Ectodermal cell (in vitro differentiated cells): ENCODE results near the gene PSG1. TPM values are rescaled to one million over a fixed set of nuclear protein-coding genes. Genes with fewer than 3 reads are reported as not detected.
"Not testable (repeated sequence)": the region's sequence is repeated elsewhere in the genome, so short reads cannot be mapped to it uniquely, and the experiment has no call there.

ENCODE experiments used
- H3K27ac ChIP-seq: 2 replicates; pipeline ENCODE4 v1.7.0; 2013; ENCODE audit warnings: mild to moderate bottlenecking, low read depth, low read length; ENCODE audit not compliant: insufficient read depth, poor library complexity, severe bottlenecking
- H3K27me3 ChIP-seq: 2 replicates; pipeline ENCODE4 v1.7.0; 2013; ENCODE audit warnings: mild to moderate bottlenecking, low read length; ENCODE audit not compliant: insufficient read depth, control insufficient read depth, poor library complexity, severe bottlenecking
- H3K36me3 ChIP-seq: one replicate; pipeline ENCODE4 v1.7.0; 2013; ENCODE audit warnings: low read length; ENCODE audit not compliant: control insufficient read depth, insufficient read depth
- H3K4me1 ChIP-seq: one replicate; pipeline ENCODE4 v1.7.0; 2013; ENCODE audit warnings: low read length; ENCODE audit not compliant: control insufficient read depth, insufficient read depth
- H3K4me3 ChIP-seq: 2 replicates; pipeline ENCODE4 v1.7.0; 2013; ENCODE audit warnings: low read depth, low read length, control low read depth; ENCODE audit not compliant: insufficient read depth
- H3K9me3 ChIP-seq: 2 replicates; pipeline ENCODE4 v1.7.0; 2013; ENCODE audit warnings: mild to moderate bottlenecking, low read length, moderate library complexity; ENCODE audit not compliant: control insufficient read depth
- WGBS, 2 experiments: methylation state at CpG; one replicate each; pipeline ENCODE4 v1.1.7; 2013; ENCODE audit warnings: missing lambda C conversion rate in 2 of 2; 5-methylcytosine and 5-hydroxymethylcytosine counted together
- polyA plus RNA-seq, 4 experiments: library from polyadenylated mRNA; stranded (reverse); fragments of 50-300 nt; gene quantifications; one replicate each; pipeline ENCODE4 v1.2.3, GENCODE V29; 2013

Gene PSG1
- polyA plus RNA-seq (2013, experiment 1 of 4), result not detected
- not detected for polyA plus RNA-seq (2013, experiment 2 of 4)
- not detected for polyA plus RNA-seq (2013, experiment 3 of 4)
- not detected for polyA plus RNA-seq (2013, experiment 4 of 4)

- H3K9me3 ChIP-seq, result no peaks in the 10 kb centered on the region
- H3K4me1 ChIP-seq, result no peaks in the 10 kb centered on the region
- H3K27ac ChIP-seq, result no peak within 1 kb of the TSS
- no peaks in the 10 kb centered on the region for H3K27me3 ChIP-seq
- 74 to 78% methylated on average over 2 of the region's 2 CpGs for WGBS, 2 experiments
- no peak within 1 kb of the TSS for H3K4me3 ChIP-seq
- H3K36me3 ChIP-seq, result no peaks in the 10 kb centered on the region
Observed at GRCh38 chr19:42879613-42880012, at the start of gene PSG1. Gene PSG1 (minus strand): TSS chr19:42879713. CDS start chr19:42879581, 132 bp downstream.

GRCh38 chr19:42928896-42929295, 49.4 kb upstream of the PSG1 start:
- WGBS, 2 experiments, result 91 to 93% methylated on average over 3 of the region's 3 CpGs

GRCh38 chr19:42926781-42927180, 47.3 kb upstream of the PSG1 start:
- no peak overlapping the region for H3K27ac ChIP-seq
- no peak overlapping the region for H3K4me3 ChIP-seq
- WGBS, 2 experiments, result 75 to 78% methylated on average over 2 of the region's 2 CpGs
- no peaks in the 10 kb centered on the region for H3K9me3 ChIP-seq
- H3K27me3 ChIP-seq, result no peaks in the 10 kb centered on the region
- no peaks in the 10 kb centered on the region for H3K4me1 ChIP-seq
- H3K36me3 ChIP-seq, result no peaks in the 10 kb centered on the region

More at GRCh38 chr19:42928896-42929295, 49.4 kb upstream of the PSG1 start:
- H3K4me1 ChIP-seq, result no peaks in the 10 kb centered on the region
- H3K36me3 ChIP-seq, result no peaks in the 10 kb centered on the region
- no peak overlapping the region for H3K27ac ChIP-seq
- no peak overlapping the region for H3K4me3 ChIP-seq
- H3K9me3 ChIP-seq, result no peaks in the 10 kb centered on the region
- no peaks in the 10 kb centered on the region for H3K27me3 ChIP-seq

- not testable (repeated sequence) for H3K9me3 ChIP-seq, H3K27me3 ChIP-seq, H3K36me3 ChIP-seq, H3K27ac ChIP-seq, H3K4me3 ChIP-seq, H3K4me1 ChIP-seq
- WGBS, 2 experiments, result 51 to 52% methylated on average over 8 of the region's 9 CpGs
Observed at GRCh38 chr19:42923106-42923505, 43.6 kb upstream of the PSG1 start.

- not testable (repeated sequence) for H3K27me3 ChIP-seq, H3K36me3 ChIP-seq, H3K9me3 ChIP-seq, H3K4me1 ChIP-seq, H3K4me3 ChIP-seq, H3K27ac ChIP-seq
Observed at GRCh38 chr19:42920971-42921370, 41.5 kb upstream of the PSG1 start.

- Histone ChIP-seq H3K27ac (no peak overlapping the region), H3K9me3 (no peaks in the 10 kb centered on the region), H3K36me3 (no peaks in the 10 kb centered on the region), H3K4me1 (no peaks in the 10 kb centered on the region), H3K27me3 (no peaks in the 10 kb centered on the region), H3K4me3 (no peak overlapping the region)
- WGBS, 2 experiments, result 40 to 51% methylated on average over 3 of the region's 3 CpGs
Observed at GRCh38 chr19:42919757-42920079, 40.2 kb upstream of the PSG1 start.

- H3K27me3 ChIP-seq, H3K36me3 ChIP-seq, H3K9me3 ChIP-seq, H3K4me3 ChIP-seq, H3K27ac ChIP-seq, H3K4me1 ChIP-seq: not testable (repeated sequence)
- WGBS, 2 experiments, result 84 to 85% methylated on average over 26 of the region's 26 CpGs
Observed at GRCh38 chr19:42919070-42919756, 39.7 kb upstream of the PSG1 start.

GRCh38 chr19:42918377-42919069, 39.0 kb upstream of the PSG1 start:
- H3K36me3 ChIP-seq, H3K27ac ChIP-seq, H3K9me3 ChIP-seq, H3K4me3 ChIP-seq, H3K4me1 ChIP-seq, H3K27me3 ChIP-seq: not testable (repeated sequence)
- WGBS, 2 experiments, result 85% methylated on average over 15 of the region's 15 CpGs

GRCh38 chr19:42917634-42918033, 38.1 kb upstream of the PSG1 start, which contains the start of gene PSG6:
Gene PSG6 (minus strand): TSS chr19:42917894. CDS start chr19:42917792, 102 bp downstream.
- H3K27ac ChIP-seq, H3K27me3 ChIP-seq, H3K4me3 ChIP-seq, H3K36me3 ChIP-seq, H3K9me3 ChIP-seq, H3K4me1 ChIP-seq: not testable (repeated sequence)
- WGBS, 2 experiments, result 63% methylated on average over 1 of the region's 1 CpG; no CpG with 5 or more reads in 1 of the 2 experiments

GRCh38 chr19:42916931-42917330, 37.4 kb upstream of the PSG1 start:
- H3K4me1 ChIP-seq, H3K27me3 ChIP-seq, H3K9me3 ChIP-seq, H3K4me3 ChIP-seq, H3K27ac ChIP-seq, H3K36me3 ChIP-seq: not testable (repeated sequence)
- WGBS, 2 experiments, result 84 to 87% methylated on average over 1 of the region's 1 CpG
